GM06990 (cell line): ENCODE measurements around the gene MT2A.

Experiments
- DNase-seq: peaks from one replicate; pipeline ENCODE4 v3.0.0-alpha.2; 2011; ENCODE audit not compliant: insufficient read length; ENCODE audit errors: extremely low read depth
- H3K27me3 ChIP-seq: replicated peaks from 2 replicates; pipeline ENCODE4 v1.6.0; 2011; ENCODE audit warnings: low read length; ENCODE audit not compliant: control insufficient read depth, insufficient read depth
- H3K36me3 ChIP-seq: 2 replicates; pipeline ENCODE4 v1.5.1; 2011; ENCODE audit warnings: low read length; ENCODE audit not compliant: control insufficient read depth, insufficient read depth
- H3K4me3 ChIP-seq: replicated peaks from 2 replicates; pipeline ENCODE4 v1.5.1; 2011; ENCODE audit warnings: low read depth, mild to moderate bottlenecking, control low read depth, low read length
- TF ChIP-seq, protein P1 (sequence below): IDR thresholded peaks from 2 replicates; pipeline ENCODE4 v1.5.1; 2011; ENCODE audit warnings: low read length, control low read depth, mild to moderate bottlenecking, inconsistent platforms; ENCODE audit not compliant: insufficient read depth, poor library complexity, severe bottlenecking

MT2A gene

DNA sequence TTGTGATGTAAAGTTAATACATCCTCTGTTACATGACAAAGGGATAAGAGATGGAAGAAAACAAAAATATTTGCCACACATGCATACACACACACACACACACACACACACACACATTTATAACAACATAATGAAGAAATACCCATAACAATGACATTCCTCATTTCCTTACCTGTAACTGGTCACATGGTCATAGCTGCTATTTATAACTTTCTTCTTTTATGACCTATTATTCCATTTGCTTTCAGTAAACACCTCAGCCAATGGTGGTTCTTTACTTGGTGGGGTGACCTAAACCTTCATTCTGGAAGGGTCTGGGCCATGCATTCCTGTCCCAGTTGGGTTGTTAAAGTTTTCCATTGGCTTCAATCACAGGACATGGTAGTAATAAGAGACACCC, 5.3 kb downstream of the MT2A start:
- H3K4me3 ChIP-seq, result no peak overlapping the region
- no peak for DNase-seq
- H3K36me3 ChIP-seq, result no peaks in the 10 kb centered on the region
- TF ChIP-seq, protein P1, sequence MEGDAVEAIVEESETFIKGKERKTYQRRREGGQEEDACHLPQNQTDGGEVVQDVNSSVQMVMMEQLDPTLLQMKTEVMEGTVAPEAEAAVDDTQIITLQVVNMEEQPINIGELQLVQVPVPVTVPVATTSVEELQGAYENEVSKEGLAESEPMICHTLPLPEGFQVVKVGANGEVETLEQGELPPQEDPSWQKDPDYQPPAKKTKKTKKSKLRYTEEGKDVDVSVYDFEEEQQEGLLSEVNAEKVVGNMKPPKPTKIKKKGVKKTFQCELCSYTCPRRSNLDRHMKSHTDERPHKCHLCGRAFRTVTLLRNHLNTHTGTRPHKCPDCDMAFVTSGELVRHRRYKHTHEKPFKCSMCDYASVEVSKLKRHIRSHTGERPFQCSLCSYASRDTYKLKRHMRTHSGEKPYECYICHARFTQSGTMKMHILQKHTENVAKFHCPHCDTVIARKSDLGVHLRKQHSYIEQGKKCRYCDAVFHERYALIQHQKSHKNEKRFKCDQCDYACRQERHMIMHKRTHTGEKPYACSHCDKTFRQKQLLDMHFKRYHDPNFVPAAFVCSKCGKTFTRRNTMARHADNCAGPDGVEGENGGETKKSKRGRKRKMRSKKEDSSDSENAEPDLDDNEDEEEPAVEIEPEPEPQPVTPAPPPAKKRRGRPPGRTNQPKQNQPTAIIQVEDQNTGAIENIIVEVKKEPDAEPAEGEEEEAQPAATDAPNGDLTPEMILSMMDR, result no peak
- no peaks in the 10 kb centered on the region; the same call in 1 of the 2 replicates for H3K27me3 ChIP-seq

DNA sequence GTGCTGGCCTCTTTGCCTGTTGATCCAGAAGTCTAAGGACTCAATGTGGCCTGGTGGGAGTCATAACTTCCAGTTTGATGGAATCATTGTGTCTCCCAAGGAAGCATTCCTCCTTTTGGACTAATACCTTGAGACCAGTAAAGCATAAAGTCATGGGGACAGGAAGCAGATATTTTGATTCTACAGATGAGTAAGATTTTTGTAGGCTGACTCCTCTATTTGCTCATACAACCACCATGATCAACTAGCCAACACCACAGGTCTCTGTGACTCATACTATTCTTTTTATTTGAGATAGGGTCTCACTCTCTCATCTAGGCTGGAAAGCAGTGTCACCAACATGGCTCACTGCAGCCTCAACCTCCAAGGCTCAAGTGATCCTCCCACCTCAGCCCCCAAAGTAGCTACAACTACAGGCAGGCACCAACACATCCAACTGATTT, 6.2 kb downstream of the MT2A start:
- no peaks in the 10 kb centered on the region; the same call in 1 of the 2 replicates for H3K27me3 ChIP-seq

DNA sequence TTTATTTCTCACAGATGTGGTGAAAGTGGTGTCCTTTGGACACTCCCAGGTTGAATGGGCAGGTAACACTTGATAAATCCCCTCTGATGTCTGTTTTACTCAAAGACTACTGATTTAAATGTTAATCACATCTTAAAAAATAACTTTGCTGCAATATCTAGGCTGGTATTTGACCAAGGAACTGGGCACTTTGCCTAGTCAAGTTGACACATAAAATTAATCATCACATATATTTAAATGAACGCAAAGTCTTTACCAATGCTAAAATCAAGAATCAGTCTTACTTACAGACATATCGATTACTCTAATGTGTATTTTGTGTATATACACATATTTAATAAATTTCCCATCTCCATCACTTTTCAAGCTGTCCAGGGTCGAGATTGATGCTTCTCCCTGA, 7.0 kb downstream of the MT2A start:
- DNase-seq, result no peak
- TF ChIP-seq, protein P1, result no peak
- Histone ChIP-seq H3K4me3 (no peak overlapping the region), H3K36me3 (no peaks in the 10 kb centered on the region), H3K27me3 (no peaks in the 10 kb centered on the region; the same call in 1 of the 2 replicates)

More for the DNA sequence above, 6.2 kb downstream of the MT2A start:
- Histone ChIP-seq H3K4me3 (no peak overlapping the region), H3K36me3 (no peaks in the 10 kb centered on the region)
- no peak for DNase-seq
- TF ChIP-seq, protein P1, result no peak

DNA sequence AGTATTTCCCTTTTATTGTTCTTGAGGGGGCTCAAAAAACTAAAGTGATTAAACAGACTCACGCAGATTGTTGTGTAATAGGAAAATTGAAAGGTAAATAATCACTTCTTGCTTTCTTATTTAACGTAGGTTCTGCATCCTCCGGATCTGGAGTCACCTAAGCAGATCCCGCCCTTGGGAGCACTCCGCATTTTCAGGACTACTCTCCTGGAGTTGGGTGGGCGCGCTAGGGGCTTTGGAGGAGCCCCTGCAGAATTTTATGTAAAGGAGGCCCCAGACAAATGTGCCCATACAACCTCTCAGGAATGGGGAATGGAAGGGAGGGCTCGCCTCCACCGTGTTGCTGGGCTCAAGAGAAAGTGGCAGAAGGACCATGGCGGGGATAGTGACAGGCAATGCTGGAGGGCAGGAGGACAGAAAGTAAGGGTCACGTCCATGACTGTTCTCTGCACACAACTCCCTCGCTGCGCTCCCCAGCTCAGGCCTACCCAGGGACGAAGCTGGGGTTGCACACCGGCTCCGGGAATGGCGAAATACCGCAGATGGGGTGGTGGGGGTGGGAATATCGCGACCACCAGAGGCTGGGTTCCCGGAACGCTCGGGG, 8.3 kb downstream of the MT2A start:
- no peaks in the 10 kb centered on the region for H3K36me3 ChIP-seq
- no peaks in the 10 kb centered on the region; the same call in 1 of the 2 replicates for H3K27me3 ChIP-seq
- TF ChIP-seq, protein P1, result no peak
- no peak for DNase-seq
- H3K4me3 ChIP-seq, result no peak overlapping the region

DNA sequence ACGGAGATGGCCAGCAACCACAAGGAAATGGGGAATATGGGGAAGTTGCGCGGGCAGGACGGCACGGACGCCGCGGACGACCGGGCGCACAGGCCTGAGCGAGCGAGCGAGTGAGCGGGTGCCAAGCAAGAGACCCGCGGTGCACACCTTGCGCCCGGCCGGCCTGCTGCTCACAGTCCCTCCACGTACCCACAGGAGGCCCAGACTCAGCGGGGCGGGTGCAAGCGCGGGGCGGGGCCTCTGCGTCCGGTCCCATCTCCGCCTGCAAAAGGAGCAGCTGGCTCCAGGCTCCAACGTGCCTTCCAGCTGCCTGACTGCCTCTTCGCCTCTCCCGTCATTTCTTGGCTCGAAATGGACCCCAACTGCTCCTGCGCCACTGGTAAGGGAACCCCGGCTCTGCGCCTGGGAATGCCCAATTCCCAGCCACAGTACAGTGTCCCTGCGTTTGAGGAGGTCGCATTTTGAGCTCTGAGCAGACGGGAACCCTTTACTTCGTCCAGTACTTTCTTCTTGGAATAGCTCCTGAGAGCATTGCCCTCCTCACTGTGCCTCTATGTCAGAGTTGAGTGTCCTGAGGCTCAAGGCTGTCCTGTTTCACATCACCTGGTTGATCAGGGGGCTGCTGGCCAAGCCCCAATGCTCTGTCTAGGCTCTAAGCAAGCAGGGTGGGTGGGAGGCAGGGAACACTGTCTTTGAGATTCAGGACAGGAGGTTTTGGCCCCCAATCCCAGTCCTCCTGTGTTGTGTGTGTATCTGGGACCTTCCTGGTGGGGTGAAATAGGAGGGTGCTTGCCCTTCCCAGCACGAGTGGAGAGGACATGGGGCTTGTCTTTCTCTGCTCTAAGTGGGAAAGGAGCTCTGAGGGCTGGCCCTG, 9.1 kb downstream of the MT2A start:
- H3K36me3 ChIP-seq, result no peaks in the 10 kb centered on the region
- H3K4me3 ChIP-seq, result no peak overlapping the region
- no peak for DNase-seq
- H3K27me3 ChIP-seq, result no peaks in the 10 kb centered on the region; the same call in 1 of the 2 replicates
- TF ChIP-seq, protein P1, result no peak
